GM23248 (cell line): ENCODE measurements around the gene IGF2. TPM values are rescaled to one million over a fixed set of nuclear protein-coding genes. Genes with fewer than 3 reads are reported as not detected.

Experiments
- DNase-seq: peaks from one replicate; pipeline ENCODE4 v3.0.0-alpha.2; 2015
- H2AFZ ChIP-seq: fragments of 200-600 bp; sonication (generic); 2 replicates; pipeline ENCODE4 v1.6.1; 2016; ENCODE audit warnings: antibody characterized with exemption
- H3F3A ChIP-seq: fragments of 200-600 bp; sonication (generic); 2 replicates; pipeline ENCODE4 v1.6.1; 2016; ENCODE audit warnings: mild to moderate bottlenecking, antibody characterized with exemption, mixed run types; ENCODE audit not compliant: insufficient read depth
- H3K27ac ChIP-seq: fragments of 200-600 bp; sonication (generic); 2 replicates; pipeline ENCODE4 v1.5.1; 2016; ENCODE audit warnings: mild to moderate bottlenecking
- H3K27me3 ChIP-seq: fragments of 200-600 bp; sonication (generic); replicated peaks from 2 replicates; pipeline ENCODE4 v1.6.1; 2016; ENCODE audit warnings: mild to moderate bottlenecking; ENCODE audit not compliant: insufficient read depth
- H3K36me3 ChIP-seq: fragments of 200-600 bp; sonication (generic); 2 replicates; pipeline ENCODE4 v1.6.1; 2016; ENCODE audit warnings: low read depth, mild to moderate bottlenecking
- H3K4me1 ChIP-seq: fragments of 200-600 bp; sonication (generic); 2 replicates; pipeline ENCODE4 v1.6.1; 2016; ENCODE audit warnings: mild to moderate bottlenecking; ENCODE audit not compliant: insufficient read depth
- H3K4me2 ChIP-seq: fragments of 200-600 bp; sonication (generic); one replicate; pipeline ENCODE4 v1.6.1; 2016; ENCODE audit warnings: mild to moderate bottlenecking; ENCODE audit not compliant: unreplicated experiment
- H3K4me3 ChIP-seq: fragments of 200-600 bp; sonication (generic); 2 replicates; pipeline ENCODE4 v1.5.1; 2016; ENCODE audit warnings: mild to moderate bottlenecking
- H3K79me2 ChIP-seq: fragments of 200-600 bp; sonication (generic); 2 replicates; pipeline ENCODE4 v1.6.1; 2016; ENCODE audit warnings: mild to moderate bottlenecking; ENCODE audit not compliant: insufficient read depth
- H3K9ac ChIP-seq: fragments of 200-600 bp; sonication (generic); 2 replicates; pipeline ENCODE4 v1.6.1; 2016; ENCODE audit warnings: mild to moderate bottlenecking
- H3K9me2 ChIP-seq: fragments of 200-600 bp; sonication (generic); 2 replicates; pipeline ENCODE4 v1.6.1; 2016; ENCODE audit warnings: mixed run types, mild to moderate bottlenecking, moderate library complexity; ENCODE audit not compliant: insufficient read depth
- H3K9me3 ChIP-seq: fragments of 200-600 bp; sonication (generic); one replicate; pipeline ENCODE4 v1.6.1; 2017; ENCODE audit warnings: low read depth
- H4K20me1 ChIP-seq: fragments of 200-600 bp; sonication (generic); 2 replicates; pipeline ENCODE4 v1.6.0; 2016; ENCODE audit not compliant: insufficient read depth
- EZH2 ChIP-seq: fragments of 200-600 bp; sonication (generic); IDR thresholded peaks from 2 replicates; pipeline ENCODE4 v1.6.1; 2018; ENCODE audit warnings: antibody characterized with exemption, mild to moderate bottlenecking; ENCODE audit not compliant: insufficient read depth, poor library complexity, severe bottlenecking
- EZH2phosphoT487 ChIP-seq: fragments of 200-600 bp; sonication (generic); IDR thresholded peaks from 2 replicates; pipeline ENCODE4 v1.6.1; 2018; ENCODE audit warnings: antibody characterized with exemption, moderate library complexity, mild to moderate bottlenecking, low read depth; ENCODE audit not compliant: insufficient read depth
- WGBS, 2 experiments: methylation state at CpG; one replicate each; pipeline ENCODE4 v1.1.6; 2015 to 2017; ENCODE audit warnings: low lambda C conversion rate in 2 of 2, low coverage in 1 of 2; ENCODE audit errors: missing lambda C conversion rate in 2 of 2; 5-methylcytosine and 5-hydroxymethylcytosine counted together
- in situ Hi-C: fragments of 300-500 bp; cut with MboI; formaldehyde crosslinking; loops from 2 replicates; pipeline ENCODE4 v1.15.0; 2020
- polyA plus RNA-seq: library from polyadenylated mRNA; unstranded; fragments of >200 nt; fragmentation: Nextera tagmentation; extraction: Ambion mirVana; gene quantifications from 2 replicates; pipeline ENCODE4 v1.2.1, GENCODE V29; 2016
- total RNA-seq: library from RNA; depleted of rRNA; stranded (reverse); fragments of >200 nt; shearing (Covaris generic); gene quantifications from 2 replicates; pipeline ENCODE4 v1.2.3, GENCODE V29; 2014

The IGF2 gene
- total and polyA plus RNA-seq, 2 experiments from 2014 or later: 0.06 TPM; not detected in 1

DNA sequence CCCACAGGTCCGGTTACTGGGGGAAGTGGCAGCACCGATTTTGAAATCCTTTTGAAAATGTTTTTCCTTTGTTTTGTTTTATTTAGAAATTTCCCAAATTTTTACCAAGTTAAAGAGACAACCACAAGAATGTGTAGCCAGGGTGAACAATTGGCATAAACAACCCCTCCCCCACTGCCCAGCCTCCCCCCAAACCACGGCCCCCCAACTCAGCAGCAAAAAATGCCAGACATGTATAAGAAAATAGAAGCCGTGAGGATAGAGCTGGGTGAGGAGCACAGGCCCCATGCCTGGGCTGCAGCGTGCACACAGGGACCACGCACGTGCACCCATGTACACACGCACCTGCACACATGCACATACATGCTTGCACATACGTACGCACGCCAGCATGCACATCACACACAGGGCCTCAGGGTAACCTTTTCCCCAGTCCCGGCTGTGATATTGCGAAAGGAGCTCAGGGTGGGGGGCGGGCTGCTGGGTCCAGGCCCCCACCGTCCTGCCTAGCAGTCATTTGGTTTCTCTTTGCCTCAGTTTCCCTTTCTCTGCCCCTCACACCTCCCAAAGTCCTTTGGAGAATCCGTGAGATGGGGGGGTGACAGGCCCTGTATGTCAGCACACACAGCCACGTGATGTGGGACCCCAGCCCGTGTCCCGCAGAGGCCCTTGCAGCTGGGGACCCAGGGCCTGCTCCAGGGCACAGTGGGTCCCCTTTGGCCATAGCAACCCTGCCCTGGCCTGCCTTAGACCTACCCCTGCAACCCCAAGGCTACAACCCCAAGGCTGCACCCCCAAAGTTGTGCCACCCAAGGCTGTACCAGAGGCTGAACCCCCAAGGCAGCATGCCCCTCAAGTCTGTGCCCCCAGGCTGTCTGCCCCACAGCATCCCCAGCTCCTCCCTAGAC, 42.9 kb downstream of the IGF2 start:
- Histone ChIP-seq H3K9ac (peak overlapping the region; percentile 63), H3K9me2 (no peaks in the 10 kb centered on the region), H3K4me3 (0 out of 2 replicates have a peak overlapping the region, but pooled peaks have one; percentile 16), H3K27ac (peak overlapping the region; percentile 52), H2AFZ (0 out of 2 replicates have a peak overlapping the region, but pooled peaks have one; percentile 58), H3K9me3 (no peaks in the 10 kb centered on the region), H4K20me1 (no peaks in the 10 kb centered on the region), H3K79me2 (no peaks in the 10 kb centered on the region), H3K27me3 (no peaks in the 10 kb centered on the region), H3K4me1 (peaks cover 38% of the 10 kb centered on the region), H3K4me2 (peak overlapping the region; percentile 80), H3K36me3 (no peaks in the 10 kb centered on the region), H3F3A (no peaks in the 10 kb centered on the region; the same call in 1 of the 2 replicates)
- DNase-seq: peak; percentile 56
- WGBS, 2 experiments: 62 to 67% methylated on average over 9 to 19 of the region's 19 CpGs
- in situ Hi-C loops: no loop called here
- TF ChIP-seq EZH2: no peak
- TF ChIP-seq EZH2phosphoT487: no peak

DNA sequence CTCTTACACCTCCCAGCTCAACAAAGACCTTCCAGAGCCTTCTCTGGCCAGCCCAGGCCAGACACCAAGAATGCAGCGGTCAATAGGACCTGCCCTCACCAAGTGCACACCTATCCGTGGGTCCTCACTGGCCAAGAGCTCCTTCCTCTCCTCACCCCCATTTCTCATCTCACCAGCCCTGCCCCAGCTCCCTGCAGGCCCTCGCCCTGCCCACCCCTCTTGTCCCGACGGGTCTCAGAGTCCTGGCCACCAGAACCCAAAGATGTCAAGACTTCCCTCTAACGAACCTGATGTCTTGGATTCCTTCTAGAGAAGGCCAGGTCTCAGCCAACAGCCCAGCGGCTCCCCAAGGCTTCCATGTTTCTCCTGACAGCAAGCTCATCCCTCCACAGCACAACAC, 43.6 kb downstream of the IGF2 start:
- TF ChIP-seq EZH2phosphoT487 (no peak), EZH2 (no peak)
- in situ Hi-C loops: no loop called here
- Histone ChIP-seq H3K4me2 (peak overlapping the region; percentile 80), H3K36me3 (no peaks in the 10 kb centered on the region), H3K4me3 (no peak overlapping the region), H3K9ac (no peak overlapping the region; the same call in 1 of the 2 replicates), H3K27me3 (no peaks in the 10 kb centered on the region), H3F3A (no peaks in the 10 kb centered on the region; the same call in 1 of the 2 replicates), H3K4me1 (peaks cover 38% of the 10 kb centered on the region), H3K9me2 (no peaks in the 10 kb centered on the region), H3K27ac (no peak overlapping the region), H2AFZ (no peak overlapping the region), H4K20me1 (no peaks in the 10 kb centered on the region), H3K79me2 (no peaks in the 10 kb centered on the region), H3K9me3 (no peaks in the 10 kb centered on the region)
- WGBS, 2 experiments: 79 to 82% methylated on average over 5 to 7 of the region's 7 CpGs
- DNase-seq: no peak

DNA sequence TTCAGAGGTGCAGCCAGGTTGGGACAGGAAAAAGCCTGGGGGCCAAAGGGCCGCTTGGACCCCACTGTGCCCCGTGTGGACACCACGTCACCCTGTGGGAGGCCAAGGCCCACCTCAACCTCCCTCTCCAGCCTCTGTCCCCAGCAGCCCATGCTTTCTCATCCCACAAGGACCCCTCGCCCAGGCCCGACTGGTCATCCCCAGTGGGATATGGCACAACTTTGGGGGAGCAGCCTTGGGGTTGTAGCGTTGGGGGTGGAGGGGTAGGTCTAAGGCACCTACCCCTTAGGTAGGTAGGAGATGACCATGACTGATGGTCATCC, 44.0 kb downstream of the IGF2 start:
- Histone ChIP-seq H3K27me3 (no peaks in the 10 kb centered on the region), H3F3A (no peaks in the 10 kb centered on the region; the same call in 1 of the 2 replicates), H3K36me3 (no peaks in the 10 kb centered on the region), H3K9ac (no peak overlapping the region), H3K79me2 (no peaks in the 10 kb centered on the region), H2AFZ (no peak overlapping the region), H3K4me1 (peaks cover 38% of the 10 kb centered on the region), H3K9me3 (no peaks in the 10 kb centered on the region), H3K27ac (no peak overlapping the region), H3K4me2 (no peak overlapping the region), H3K4me3 (no peak overlapping the region), H4K20me1 (no peaks in the 10 kb centered on the region), H3K9me2 (no peaks in the 10 kb centered on the region)
- in situ Hi-C loops: no loop called here
- TF ChIP-seq EZH2: no peak
- WGBS, 2 experiments: 84 to 94% methylated on average over 5 to 6 of the region's 6 CpGs
- DNase-seq: no peak

DNA sequence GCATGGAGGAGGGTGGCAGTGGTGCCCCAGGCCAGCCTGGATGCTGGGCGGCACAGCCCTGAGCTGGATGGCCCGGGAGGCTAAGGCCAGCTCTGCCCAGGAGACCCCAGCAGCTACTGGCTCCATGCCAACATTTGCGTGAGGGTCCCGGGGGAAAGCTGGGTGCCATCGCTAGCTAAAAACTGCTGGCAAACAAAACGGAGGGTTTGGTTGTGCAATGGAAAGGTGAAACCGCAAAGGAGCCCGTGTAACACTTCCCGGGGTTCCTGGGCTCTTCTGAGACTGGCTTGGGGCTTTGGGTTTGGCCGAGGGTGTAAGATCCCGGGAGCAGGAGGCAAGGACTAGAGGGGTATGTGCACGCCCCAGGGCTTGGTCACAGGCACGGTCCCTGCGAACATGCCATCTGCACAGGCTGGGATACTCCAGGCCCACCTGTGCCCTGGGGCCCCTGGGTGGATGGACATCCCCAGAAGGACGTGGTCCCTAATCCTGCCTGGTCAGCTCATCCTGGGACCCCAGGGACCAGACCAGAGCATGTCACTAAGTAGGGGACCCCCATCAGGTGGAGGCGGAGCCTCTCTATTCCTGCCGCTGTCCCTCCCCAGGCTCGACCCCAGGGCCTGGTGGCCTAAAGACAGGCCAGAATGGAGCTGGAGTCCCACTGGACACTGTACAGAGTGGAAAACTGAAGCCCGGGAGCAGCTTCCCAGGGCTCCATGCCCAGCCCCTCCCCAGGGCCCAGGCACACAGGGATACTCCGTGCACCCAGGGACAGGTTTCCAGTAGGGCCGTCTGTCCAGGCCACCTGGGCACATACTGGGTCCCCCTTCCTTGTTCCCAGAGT, 44.6 kb downstream of the IGF2 start:
- peaks cover 38% of the 10 kb centered on the region for H3K4me1 ChIP-seq
- H3K9ac ChIP-seq: no peak overlapping the region
- 72 to 75% methylated on average over 20 of the region's 21 CpGs for WGBS, 2 experiments
- H3K4me3 ChIP-seq: no peak overlapping the region
- H3K79me2 ChIP-seq: no peaks in the 10 kb centered on the region
- TF ChIP-seq EZH2: no peak
- TF ChIP-seq EZH2phosphoT487: no peak
- no peaks in the 10 kb centered on the region for H3K9me3 ChIP-seq
- no peaks in the 10 kb centered on the region for H4K20me1 ChIP-seq
- H3K36me3 ChIP-seq: no peaks in the 10 kb centered on the region
- H3K27me3 ChIP-seq: no peaks in the 10 kb centered on the region
- H3K4me2 ChIP-seq: no peak overlapping the region
- H3K27ac ChIP-seq: no peak overlapping the region
- no peaks in the 10 kb centered on the region; the same call in 1 of the 2 replicates for H3F3A ChIP-seq
- no peak overlapping the region for H2AFZ ChIP-seq
- no peak for DNase-seq
- in situ Hi-C loops: no loop called here
- no peaks in the 10 kb centered on the region for H3K9me2 ChIP-seq
